ENCODE measurements around the gene MYL9.

Gene MYL9

GRCh38 chr20:36497856-36498255, 43.5 kb upstream of the MYL9 start:
- POLR2A ChIA-PET, result no interaction called here

GRCh38 chr20:36498386-36499179, 42.7 kb upstream of the MYL9 start:
- ChIA-PET POLR2A (no interaction called here), CTCF (no interaction called here)
- H3K4me3 ChIP-seq (ENCODE audit: low read depth, low read length), result no peak overlapping the region
- no peak for DNase-seq (ENCODE audit: low read depth, low spot score)
- TF ChIP-seq, protein P1, sequence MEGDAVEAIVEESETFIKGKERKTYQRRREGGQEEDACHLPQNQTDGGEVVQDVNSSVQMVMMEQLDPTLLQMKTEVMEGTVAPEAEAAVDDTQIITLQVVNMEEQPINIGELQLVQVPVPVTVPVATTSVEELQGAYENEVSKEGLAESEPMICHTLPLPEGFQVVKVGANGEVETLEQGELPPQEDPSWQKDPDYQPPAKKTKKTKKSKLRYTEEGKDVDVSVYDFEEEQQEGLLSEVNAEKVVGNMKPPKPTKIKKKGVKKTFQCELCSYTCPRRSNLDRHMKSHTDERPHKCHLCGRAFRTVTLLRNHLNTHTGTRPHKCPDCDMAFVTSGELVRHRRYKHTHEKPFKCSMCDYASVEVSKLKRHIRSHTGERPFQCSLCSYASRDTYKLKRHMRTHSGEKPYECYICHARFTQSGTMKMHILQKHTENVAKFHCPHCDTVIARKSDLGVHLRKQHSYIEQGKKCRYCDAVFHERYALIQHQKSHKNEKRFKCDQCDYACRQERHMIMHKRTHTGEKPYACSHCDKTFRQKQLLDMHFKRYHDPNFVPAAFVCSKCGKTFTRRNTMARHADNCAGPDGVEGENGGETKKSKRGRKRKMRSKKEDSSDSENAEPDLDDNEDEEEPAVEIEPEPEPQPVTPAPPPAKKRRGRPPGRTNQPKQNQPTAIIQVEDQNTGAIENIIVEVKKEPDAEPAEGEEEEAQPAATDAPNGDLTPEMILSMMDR (IDR thresholded peaks at IDR 0.05; ENCODE audit: insufficient read depth, low read length, missing control alignments), result no peak

More at GRCh38 chr20:36497856-36498255, 43.5 kb upstream of the MYL9 start:
- CTCF ChIA-PET, result no interaction called here
- no peak for DNase-seq (ENCODE audit: low read depth, low spot score)
- TF ChIP-seq, protein P1 (IDR thresholded peaks at IDR 0.05; ENCODE audit: insufficient read depth, low read length, missing control alignments), result no peak
- no peak overlapping the region for H3K4me3 ChIP-seq (ENCODE audit: low read depth, low read length)

GRCh38 chr20:36499211-36499610, 42.1 kb upstream of the MYL9 start:
- TF ChIP-seq, protein P1 (IDR thresholded peaks at IDR 0.05; ENCODE audit: insufficient read depth, low read length, missing control alignments), result no peak
- DNase-seq (ENCODE audit: low read depth, low spot score), result no peak
- ChIA-PET POLR2A (no interaction called here), CTCF (interaction anchor here (1.9 kb wide), 1 partner anchor 43 kb away, joined by 6 read pairs; no protein-coding TSS in a partner anchor)
- H3K4me3 ChIP-seq (ENCODE audit: low read depth, low read length), result no peak overlapping the region

DNA sequence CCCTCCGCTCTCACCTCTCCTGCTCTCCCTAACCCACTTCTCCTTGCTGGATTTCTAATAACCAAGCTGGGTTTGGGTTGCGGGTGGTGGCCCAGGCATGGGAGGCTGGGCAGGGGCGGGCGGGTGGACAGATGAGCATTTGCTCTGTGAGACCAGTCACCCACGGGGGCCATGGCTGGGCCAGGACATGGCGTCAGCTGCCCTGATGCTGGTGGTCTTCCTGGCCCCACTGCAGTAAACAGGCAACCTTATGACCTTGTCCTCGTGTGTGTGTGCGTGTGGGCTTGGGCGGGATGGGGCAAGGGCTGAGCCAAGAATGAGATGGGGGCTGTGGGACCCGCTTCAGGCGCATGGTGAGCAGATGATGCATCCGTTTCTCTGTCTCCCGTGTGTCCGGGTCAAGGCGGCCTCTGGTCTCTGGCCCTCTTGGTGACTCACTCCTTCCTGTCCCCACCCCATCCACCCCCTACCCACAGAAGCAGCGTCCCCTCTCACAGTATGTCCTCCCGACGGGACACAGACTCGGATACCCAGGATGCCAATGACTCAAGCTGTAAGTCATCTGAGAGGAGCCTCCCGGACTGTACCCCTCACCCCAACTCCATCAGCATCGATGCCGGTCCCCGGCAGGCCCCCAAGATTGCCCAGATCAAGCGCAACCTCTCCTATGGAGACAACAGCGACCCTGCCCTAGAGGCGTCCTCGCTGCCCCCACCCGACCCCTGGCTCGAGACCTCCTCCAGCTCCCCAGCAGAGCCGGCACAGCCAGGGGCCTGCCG, 41.4 kb upstream of the MYL9 start:
- no peak overlapping the region for H3K4me3 ChIP-seq (ENCODE audit: low read depth, low read length)
- TF ChIP-seq, protein P1 (IDR thresholded peaks at IDR 0.05; ENCODE audit: insufficient read depth, low read length, missing control alignments), result no peak
- ChIA-PET POLR2A (no interaction called here), CTCF (interaction anchor here (0.8 to 2.2 kb wide), 4 partner anchors 8 to 42 kb away, joined by 3 to 7 read pairs (median 6); no protein-coding TSS in a partner anchor)
- no peak for DNase-seq (ENCODE audit: low read depth, low spot score)

- CTCF ChIA-PET, result interaction anchor here (0.9 to 2.2 kb wide), 4 partner anchors 10 to 15 kb away, joined by 3 to 7 read pairs (median 4); no protein-coding TSS in a partner anchor
- H3K4me3 ChIP-seq (ENCODE audit: low read depth, low read length), result no peak overlapping the region
- POLR2A ChIA-PET, result interaction anchor here (0.7 kb wide), 1 partner anchor 246 kb away, joined by 3 read pairs; no protein-coding TSS in a partner anchor
- TF ChIP-seq, protein P1 (IDR thresholded peaks at IDR 0.05; ENCODE audit: insufficient read depth, low read length, missing control alignments), result no peak
- DNase-seq (ENCODE audit: low read depth, low spot score), result no peak
Observed at GRCh38 chr20:36501367-36502006, 39.8 kb upstream of the MYL9 start.

Data from AG04449 (cell line).